SU-DHL-6 (cell line): Measurements from ENCODE around the gene NPDC1.

Experiments used
- CTCF ChIP-seq: fragments of 200-600 bp; sonication (generic); IDR thresholded peaks from one replicate; pipeline ENCODE4 v1.5.1; 2017; ENCODE audit warnings: antibody characterized with exemption, mild to moderate bottlenecking, low read length, moderate library complexity; ENCODE audit not compliant: insufficient read depth, poor library complexity, severe bottlenecking
- EZH2phosphoT487 ChIP-seq: fragments of 200-600 bp; sonication (generic), shearing (Covaris generic); conservative IDR thresholded peaks from 2 replicates; pipeline ENCODE4 v1.6.1; 2018; ENCODE audit warnings: mild to moderate bottlenecking, antibody characterized with exemption, low read length, moderate library complexity, mixed read lengths

GRCh38 chr9:137084526-137084925 lies 38.5 kb upstream of the NPDC1 start:
- TF ChIP-seq EZH2phosphoT487 (no peak), CTCF (no peak)
